ENCODE data around the gene DTWD2.

The DTWD2 gene, protein sequence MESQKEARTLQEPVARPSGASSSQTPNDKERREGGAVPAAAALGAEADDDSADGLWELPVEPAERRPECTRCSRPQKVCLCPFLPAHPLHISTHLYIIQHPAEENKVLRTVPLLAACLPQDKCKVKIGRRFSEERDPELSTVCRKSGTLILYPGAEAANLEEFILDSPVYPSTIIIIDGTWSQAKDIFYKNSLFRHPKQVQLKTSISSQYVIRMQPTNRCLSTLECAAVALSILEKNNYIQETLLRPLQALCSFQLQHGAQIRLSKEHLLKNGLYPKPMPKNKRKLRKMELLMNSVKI

DNA sequence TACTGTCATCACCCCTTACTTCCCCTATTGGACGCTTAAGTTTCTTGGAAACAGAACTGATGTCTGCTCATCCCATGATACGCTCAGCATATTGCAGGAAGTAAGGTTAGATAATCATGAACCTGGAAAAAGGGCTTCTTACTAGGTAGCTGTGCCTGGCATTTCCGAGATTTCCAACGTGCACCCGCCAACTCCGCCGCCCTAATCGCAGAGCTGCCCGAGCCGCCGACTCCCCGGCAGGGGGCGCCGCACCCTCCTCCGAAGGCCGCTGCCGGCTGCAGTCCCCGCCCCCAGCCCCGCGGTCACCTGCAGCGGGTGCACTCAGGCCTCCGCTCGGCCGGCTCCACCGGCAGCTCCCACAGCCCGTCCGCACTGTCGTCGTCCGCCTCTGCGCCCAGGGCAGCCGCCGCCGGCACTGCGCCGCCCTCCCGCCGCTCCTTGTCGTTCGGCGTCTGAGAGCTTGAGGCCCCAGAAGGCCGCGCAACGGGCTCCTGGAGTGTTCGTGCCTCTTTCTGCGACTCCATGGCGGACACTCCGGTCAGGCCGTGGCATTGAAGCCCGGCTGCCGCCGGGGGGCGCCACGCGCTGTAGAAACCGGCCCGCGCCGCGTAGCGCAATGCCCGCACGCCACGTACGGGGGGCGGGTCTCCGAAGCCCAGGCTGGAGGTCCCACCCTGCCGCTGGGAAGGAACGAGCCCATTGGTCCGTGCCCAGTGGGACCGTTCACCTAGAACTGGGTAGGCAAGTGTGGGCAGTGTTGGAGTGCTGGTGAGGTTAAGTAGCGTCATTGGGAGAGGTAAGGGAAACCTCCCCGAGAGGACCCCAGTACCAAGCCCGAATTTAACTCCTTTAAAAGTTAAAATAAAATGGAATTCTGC, at the start of gene DTWD2:
DTWD2 (minus strand) TSS at position 560 of the 878 bp plus-strand sequence; CDS start at position 524, 36 bp downstream.
- peak; percentile 89 to 92 for DNase-seq (ENCODE audit: low read depth in 2 of 2)

DNA sequence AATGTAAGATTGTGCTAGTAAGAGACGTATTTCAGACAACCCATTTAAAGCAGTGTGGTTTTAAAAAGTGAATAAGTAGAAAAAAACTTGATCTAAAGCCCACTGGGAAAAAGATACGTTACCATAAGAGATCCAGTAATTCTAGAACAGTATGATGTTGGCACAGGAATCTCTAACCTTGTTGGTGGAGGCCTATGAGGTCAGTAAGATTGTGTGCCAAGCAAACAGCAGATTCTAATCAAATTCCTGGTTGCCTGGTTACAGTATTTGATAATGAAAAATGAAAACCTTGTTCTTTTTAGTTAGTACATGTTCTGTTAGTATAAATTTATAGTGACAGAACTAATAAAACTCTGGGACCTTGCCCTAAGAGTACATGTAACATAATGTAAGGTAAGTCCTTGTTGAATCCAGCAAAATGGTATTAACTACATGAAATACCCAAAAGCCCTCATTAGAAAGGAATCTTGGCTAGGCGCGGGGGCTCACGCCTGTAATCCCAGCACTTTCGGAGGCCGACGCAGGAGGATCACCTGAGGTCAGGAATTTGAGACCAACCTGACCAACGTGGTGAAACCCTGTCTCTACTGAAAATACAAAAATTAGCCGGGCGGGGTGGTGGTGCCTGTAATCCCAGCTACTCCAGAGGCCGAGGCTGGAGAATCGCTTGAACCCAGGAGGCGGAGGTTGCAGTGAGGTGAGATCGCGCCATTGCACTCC, 49.3 kb upstream of the DTWD2 start:
- no peak for DNase-seq (ENCODE audit: low read depth in 2 of 2)

DNA sequence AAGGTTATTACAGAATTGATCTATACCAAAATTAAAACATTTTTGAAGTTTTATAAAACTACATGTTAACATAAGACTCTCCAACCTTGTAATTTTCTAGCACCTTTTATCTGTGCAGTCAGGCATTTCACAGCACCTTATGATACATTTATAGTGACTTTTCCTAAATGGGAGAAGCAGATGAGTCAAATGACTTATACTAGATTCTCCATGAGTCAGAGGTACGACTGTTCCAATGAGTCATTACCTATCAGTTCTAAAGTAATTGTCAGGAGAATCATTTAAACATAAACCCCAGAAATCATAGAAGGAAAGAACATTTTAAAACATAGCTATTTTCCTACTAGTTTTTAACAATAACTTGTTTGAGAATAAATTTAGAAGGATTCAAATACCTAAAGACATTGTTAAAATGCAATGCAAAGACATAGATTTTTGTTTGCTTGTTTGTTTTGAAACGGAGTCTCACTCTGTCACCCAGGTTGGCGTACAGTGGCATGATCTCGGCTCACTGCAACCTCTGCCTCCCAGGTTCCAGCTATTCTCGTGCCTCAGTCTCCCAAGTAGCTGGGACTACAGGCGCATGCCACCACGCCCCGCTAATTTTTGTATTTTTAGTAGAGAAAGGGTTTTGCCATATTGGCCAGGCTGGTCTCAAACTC, 47.9 kb upstream of the DTWD2 start:
- no peak for DNase-seq (ENCODE audit: low read depth in 2 of 2)

DNA sequence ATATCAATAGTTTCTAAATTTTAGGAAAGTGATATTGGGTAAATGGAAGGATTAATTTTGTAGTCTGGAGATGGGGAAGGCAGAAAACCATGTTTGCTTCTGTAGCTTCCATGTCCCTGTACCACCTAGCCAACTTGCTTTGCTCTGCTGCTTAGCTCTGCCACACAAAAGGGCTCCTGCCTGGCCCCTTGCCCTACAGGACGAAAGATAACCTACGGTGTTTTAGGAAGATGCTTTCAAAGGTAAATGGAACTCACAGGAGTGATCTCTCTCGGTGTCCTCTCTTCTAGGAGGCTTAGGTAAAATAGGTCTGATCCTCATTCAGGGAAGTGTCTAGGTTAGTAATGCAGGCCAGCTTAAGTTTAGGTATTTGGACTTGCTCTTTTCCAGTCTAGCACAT, 44.8 kb upstream of the DTWD2 start:
- no peak for DNase-seq (ENCODE audit: low read depth in 2 of 2)

DNA sequence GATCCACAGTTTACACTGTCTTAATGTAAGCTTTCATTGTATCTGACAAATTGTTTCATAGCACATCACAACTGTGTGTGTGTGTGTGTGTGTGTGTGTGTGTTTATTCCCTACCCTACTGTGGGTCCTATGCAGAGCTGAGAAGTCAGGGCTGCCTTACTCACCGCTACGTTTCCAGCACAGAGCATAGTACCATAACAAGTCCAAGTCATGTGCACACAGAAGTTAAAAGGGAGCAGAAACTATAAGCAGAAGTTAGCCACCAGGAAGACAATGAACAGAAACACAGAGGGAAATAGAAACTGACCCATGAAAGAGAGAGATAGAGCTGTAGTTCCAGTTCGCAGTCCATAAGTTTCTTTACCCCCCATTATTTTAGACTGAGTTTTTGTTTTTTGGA, 44.3 kb upstream of the DTWD2 start:
- DNase-seq (ENCODE audit: low read depth in 2 of 2), result no peak

DNA sequence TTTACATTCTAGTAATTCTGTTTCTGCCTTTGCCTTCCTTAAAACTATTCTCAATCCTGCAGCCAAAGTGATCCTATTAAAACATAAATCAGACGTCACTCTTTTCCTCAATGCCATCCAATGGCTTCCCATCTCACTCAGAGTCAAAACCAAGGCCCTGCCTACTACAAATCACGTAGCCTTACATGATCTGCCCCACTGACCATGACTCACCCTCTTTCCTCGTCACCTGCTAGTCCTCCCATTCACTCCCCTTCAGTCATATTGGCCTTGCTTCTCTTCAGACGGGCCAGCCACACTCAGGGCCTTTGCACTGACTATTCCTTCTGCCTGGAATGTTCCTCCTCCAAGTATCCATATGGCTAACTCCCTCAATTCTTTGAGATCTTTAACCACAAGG, 43.6 kb upstream of the DTWD2 start:
- DNase-seq (ENCODE audit: low read depth in 2 of 2), result peak in 1 of 2 donors; percentile 17

DNA sequence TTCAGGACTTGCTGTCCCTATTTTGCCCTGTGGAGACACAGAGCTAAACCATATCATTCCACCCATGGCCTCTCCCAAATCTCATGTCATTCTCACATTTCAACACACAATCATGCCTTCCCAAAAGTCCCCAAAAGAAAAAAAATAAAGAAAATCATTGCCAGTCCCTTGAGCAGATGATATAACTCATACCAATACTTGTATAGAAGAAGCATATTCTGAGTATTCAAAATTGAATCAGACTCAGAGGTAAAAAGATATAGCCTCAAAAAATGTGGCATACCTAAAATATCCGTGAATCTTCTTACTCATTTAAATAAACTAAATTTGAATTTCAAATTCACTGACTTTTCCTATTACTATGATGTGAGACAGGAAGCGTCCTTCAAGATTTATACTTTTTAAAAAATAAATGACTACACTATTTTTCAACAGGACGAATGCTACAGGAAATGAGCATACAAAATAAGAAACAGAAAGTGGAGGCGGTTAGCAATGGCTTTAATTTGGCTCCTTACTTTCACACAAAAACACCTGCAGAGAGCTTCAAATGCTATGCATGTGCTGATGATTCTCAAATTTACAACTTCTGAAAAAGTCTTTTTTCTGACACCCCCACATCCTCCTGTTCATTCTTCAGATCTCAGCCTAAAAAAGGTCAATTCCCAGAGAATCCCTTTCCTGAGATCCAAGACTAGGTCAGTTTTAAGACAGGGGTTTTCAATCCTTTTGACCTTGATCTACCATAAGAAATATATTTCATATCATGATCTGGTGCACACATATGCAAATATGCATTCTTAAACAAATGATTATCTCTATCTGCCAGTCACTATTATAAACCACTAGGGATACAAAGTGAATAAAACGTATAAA, 42.9 kb upstream of the DTWD2 start:
- DNase-seq (ENCODE audit: low read depth in 2 of 2), result no peak

DNA sequence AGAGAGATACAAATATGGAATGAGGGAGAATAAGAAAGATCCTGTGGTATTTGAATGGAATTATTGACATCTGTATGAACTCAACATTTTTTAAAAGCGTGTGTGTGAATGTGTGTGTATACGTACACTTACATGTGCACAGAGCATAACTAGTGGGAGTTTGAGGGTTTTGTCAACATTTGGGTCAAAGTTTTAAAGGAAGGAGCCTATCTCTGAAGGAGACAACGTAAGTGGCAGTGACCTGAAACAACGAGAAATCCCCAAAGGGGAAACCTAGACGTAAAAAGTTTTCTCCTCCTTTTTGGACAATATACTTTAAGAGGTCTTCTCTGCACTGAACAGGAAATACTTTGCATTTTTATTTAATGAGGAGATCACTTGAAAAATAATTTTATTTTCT, 40.2 kb upstream of the DTWD2 start:
- DNase-seq (ENCODE audit: low read depth in 2 of 2), result no peak

DNA sequence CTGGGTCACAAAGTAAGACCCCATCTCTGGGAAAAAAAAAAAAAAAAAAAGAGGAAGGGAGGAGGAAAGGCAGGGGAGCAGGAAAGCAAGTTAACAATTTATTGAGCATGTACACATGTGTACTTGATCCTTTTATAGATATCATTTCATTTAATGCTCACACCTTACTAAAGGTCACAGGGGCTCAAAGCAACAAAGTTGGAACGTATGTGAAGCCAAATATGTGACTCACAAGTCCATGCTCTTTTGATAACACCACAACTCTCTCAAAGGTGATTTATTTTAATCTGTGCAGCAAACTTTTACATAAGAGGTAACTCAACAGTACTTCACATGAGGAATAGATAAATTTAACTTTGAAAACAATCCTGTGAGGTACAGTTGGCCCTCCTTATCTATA, 34.4 kb upstream of the DTWD2 start:
- no peak for DNase-seq (ENCODE audit: low read depth in 2 of 2)

DNA sequence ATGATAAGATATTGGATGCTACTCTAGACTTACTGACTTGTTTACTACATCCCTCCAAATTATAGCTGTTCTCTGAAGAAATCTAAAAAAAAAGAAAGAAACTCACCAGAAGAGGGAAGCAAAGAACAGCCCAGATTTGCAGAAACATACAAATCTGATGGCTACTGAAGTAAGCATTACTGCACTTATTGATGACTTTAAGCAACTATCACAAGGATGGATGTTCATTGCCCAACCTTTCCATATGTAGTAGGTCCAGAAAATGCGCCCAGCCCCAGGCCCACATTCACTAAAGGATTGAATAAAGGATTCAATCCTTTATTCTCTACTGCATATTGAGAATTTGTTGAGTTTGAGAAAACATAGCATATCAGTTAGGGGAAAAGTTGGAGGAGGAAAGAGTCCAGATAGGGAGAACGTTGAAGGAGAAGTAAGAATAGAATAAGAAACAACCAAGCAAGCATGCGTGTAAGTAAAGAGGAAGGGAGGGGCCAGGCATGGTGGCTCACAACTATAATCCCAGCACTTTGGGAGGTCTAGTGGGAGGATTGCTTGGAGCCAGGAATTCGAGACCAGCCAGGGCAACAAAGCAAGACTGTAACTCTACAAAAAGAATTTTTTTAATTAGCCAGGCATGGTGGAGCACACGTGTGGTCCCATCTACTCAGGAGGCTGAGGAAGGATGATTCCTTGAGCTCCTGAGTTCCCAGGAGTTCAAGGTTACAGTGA, 33.8 kb upstream of the DTWD2 start:
- DNase-seq (ENCODE audit: low read depth in 2 of 2), result no peak

DNA sequence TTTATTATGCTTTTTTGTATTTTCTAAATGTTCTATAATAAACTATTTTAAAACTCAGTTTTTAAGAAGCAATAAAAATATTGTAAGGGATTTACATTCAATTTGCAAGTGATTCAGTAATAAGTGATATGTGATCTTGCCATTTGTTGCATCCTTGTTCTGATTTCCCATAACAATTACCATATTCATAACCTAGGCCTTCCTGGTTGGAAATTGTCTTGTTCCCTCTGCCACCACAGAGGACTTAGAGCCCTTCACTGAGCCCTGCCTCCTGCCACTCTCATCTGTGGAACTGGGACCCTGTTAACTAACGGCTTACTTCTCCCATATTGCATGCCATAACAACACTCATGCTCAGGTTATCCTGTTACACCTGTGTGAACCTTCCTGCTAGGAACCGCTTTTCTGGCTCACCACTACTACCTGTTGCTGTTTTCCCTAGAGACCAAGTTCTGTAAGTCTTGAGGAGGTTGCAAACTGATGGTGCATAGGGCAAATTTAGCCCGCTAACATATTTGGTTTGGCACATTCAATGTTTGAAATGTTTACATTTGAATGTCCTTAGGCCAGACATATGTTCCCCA, 32.9 kb upstream of the DTWD2 start:
- no peak for DNase-seq (ENCODE audit: low read depth in 2 of 2)

DNA sequence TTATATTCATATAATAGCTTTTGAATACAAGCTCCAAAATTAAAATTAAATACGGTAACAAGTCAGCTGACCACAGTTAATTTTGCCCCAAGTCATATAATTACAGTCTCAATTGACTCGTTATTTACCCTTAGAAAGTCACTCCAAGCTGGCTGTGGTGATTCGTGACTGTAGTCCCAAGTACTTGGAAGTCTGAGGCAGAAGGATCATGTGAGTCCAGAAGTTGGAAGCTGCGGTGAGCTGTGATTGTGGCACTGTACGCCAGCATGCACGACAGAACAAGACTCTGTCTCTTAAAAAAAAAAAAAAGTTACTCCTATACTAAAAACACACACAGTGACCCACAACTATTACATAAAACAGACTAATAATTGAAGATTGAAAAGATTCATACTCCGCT, 31.6 kb upstream of the DTWD2 start:
- DNase-seq (ENCODE audit: low read depth in 2 of 2), result no peak

DNA sequence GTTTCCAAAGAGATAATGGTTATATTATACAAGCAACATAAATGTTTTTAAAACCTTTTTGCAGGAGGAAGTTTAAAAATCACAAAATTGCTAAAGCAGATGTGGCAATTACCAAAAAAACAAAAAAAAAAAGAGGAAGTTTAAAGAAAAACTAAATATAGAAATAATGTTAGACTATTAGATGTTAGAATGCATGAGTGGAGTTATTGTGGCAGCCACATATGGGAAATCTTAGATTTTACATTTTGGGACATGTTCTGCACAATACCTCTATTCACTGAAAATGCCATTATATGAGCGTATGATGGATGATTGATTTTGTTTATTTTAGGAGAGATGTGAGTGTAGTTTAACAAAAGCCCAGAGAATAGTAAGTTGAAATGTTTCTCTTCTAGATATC, 31.2 kb upstream of the DTWD2 start:
- DNase-seq (ENCODE audit: low read depth in 2 of 2), result no peak

DNA sequence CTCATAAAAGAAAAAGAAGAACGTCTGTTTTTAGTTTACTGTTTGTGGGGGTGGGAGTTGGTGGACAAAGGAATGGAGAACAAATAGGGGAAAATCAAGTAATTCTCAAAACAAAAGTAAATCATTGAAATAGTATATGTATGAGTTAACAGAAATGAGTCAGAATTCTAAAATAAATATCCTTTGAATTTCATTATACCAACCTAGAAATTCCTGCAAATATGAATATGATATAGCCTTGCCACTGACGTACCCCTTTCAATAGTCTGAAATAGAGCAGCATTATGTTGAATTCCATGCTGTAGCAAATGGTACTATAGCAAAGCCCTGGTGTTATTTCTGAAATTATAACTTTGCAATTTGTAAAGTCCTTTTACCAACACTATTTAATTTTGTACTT, 29.6 kb upstream of the DTWD2 start:
- DNase-seq (ENCODE audit: low read depth in 2 of 2), result no peak

DNA sequence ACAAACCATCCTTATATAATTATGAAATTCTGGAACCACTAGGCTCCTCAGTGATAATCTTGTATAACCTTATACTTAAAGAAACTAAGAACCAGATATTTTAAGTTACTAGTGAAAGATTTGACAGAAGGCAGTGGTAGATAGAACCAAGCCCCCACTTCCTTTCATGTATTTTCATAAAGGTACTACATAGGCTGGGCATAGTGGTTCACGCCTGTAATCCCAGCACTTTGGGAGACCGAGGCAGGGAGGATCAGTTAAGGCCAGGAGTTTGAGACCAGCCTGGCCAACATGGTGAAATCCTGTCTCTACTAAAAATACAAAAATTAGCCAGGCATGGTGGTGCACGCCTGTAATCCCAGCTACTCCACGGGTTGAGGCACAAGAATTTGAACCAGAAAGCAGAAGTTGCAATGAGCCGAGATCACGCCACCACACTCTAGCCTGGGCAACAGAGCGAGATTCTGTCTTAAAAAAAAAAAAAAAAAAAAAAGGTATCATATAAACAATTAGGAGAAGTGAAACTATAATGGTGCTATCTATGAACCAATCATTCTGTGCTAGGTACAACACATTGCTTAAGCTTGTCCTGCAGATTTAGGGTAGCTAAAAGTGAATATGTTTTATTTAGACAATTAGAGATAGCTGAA, 27.9 kb upstream of the DTWD2 start:
- no peak for DNase-seq (ENCODE audit: low read depth in 2 of 2)

DNA sequence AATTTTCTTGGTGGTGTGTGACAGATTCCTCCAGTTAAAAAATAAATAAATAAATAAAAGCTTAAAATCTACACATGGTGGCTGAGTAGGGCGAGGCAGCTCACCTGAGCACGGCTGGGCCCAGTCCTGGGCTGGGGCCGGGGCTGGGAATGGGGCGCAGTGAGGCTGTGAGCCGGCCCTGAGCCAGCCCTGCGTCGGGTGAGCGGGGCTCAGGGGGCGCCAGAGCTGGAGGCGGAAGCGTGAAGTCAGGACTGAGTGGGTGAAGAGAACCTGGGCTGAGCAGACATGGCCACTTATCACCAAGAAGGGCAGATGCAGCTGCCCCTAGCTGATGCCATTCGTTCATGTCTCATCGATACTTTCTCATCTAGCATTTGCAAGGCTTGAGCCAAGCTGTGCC, 22.8 kb upstream of the DTWD2 start:
- no peak for DNase-seq (ENCODE audit: low read depth in 2 of 2)

DNA sequence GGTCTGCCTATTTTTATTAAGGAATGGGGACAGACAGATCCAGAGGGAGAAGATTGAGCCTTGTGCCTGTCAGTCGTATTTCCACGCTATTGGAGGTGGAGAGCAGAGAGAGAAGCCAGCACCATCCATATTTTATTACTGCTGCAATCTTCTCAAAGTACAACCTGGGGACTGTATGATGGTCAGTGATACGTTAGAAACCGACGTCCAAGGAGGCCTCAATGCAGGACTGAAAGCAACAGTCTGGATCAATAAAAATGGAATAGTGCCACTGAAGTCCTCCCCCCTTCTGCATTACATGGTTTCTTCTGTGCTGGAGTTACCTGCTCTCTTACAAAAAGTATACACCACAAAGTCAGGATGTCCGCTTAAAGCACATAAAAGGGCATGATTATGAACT, 21.9 kb upstream of the DTWD2 start:
- DNase-seq (ENCODE audit: low read depth in 2 of 2), result no peak

DNA sequence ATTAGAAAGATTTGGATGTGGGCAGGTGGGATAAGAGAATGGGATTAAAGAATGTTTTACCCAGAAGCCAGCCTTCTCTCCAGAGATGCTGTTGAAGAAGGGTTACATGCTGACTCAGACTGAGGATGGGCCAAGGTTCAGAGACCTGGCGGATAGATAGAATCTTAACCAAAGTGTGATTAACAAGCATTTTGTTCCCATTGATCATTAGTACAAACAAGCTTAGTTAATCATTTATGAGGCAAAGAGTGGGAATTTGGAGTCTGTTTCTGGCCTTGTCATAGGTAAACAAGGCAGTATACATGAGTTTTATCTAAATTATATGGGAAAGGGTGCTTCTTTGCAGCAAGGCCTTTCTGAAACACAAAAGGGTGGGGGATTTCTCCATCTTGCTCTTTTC, 20.8 kb upstream of the DTWD2 start:
- DNase-seq (ENCODE audit: low read depth in 2 of 2), result no peak

DNA sequence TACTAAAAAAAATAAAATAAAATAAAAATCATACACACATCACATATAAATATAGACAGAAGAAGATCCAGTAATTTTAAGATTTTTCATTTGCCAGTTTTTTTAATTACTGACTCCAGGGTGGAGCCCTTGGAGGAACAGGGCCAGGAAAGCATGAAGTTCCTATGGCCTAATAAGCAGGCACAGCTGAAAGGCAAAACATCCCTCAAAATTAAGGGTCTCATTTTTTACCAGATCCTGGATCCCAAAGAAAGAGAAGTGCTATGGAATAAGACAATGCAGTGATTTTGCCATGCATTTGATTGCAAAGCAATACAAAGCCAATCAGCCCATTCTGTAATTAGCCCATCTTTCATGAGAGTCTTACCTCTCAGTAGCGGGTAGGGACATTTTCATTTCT, 11.3 kb upstream of the DTWD2 start:
- no peak for DNase-seq (ENCODE audit: low read depth in 2 of 2)

Data from stimulated activated CD4-positive, alpha-beta T cell treated with anti-CD3 and anti-CD28 coated beads, Interleukin-4, amount 100 ng/mL, for 48 hours (primary cell).